ENCODE results near the gene ASRGL1. TPM values are rescaled to one million over a fixed set of nuclear protein-coding genes. Genes with fewer than 3 reads are reported as not detected.
"Not testable (repeated sequence)": the region's sequence is repeated elsewhere in the genome, so short reads cannot be mapped to it uniquely, and the experiment has no call there.

ASRGL1 gene
- total RNA-seq, 3 donors from 2014 or later = 6.7 to 22.0 (median 16.4) TPM

DNA sequence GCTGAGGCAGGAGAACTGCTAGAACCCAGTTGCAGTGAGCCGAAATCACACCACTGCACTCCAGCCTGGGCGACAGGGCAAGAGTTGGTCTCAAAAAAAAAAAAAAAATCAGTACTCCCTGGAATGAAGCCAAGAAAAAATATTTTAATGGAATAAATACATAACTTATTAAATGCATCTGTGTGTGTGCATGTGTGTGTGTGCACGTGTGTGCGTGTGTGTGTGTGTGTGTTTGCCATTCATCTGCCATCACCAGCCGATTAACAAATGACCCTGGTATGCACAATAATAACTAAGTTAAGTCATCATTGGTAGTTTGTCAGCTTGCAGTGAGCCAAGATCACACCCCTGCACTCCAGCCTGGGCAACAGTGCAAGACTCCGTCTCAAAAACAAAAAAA is 46.6 kb downstream of the ASRGL1 start:
- no peak for TF ChIP-seq POLR2AphosphoS5 (IDR thresholded peaks at IDR 0.05)
- TF ChIP-seq, protein P1, sequence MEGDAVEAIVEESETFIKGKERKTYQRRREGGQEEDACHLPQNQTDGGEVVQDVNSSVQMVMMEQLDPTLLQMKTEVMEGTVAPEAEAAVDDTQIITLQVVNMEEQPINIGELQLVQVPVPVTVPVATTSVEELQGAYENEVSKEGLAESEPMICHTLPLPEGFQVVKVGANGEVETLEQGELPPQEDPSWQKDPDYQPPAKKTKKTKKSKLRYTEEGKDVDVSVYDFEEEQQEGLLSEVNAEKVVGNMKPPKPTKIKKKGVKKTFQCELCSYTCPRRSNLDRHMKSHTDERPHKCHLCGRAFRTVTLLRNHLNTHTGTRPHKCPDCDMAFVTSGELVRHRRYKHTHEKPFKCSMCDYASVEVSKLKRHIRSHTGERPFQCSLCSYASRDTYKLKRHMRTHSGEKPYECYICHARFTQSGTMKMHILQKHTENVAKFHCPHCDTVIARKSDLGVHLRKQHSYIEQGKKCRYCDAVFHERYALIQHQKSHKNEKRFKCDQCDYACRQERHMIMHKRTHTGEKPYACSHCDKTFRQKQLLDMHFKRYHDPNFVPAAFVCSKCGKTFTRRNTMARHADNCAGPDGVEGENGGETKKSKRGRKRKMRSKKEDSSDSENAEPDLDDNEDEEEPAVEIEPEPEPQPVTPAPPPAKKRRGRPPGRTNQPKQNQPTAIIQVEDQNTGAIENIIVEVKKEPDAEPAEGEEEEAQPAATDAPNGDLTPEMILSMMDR (IDR thresholded peaks at IDR 0.05) = no peak
- no peak for TF ChIP-seq POLR2A (IDR thresholded peaks at IDR 0.05)
- no peaks in the 10 kb centered on the region for H3K4me1 ChIP-seq
- intact Hi-C loops (cut with DNase I; ENCODE audit: low total_unique reads) = no loop called here

DNA sequence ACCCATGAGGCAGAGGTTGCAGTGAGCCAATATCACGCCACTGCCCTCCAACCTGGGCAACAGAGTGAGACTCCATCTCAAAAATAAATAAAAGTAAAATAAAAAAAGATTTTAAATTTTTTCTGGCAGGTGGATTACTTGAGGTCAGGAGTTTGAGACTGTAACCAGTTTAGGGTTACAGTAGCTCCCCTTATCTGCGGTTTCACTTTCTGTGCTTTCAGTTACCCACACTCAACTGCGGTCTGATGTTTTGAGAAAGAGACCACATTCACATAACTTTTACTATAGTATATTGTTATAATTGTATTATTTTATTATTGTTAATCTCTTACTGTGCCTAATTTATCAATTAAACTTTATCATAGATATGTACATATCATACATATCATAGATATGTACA is 48.8 kb downstream of the ASRGL1 start:
- DNase-seq (ENCODE audit: low spot score in 2 of 2); H3K4me1 ChIP-seq; H3K27ac ChIP-seq; intact Hi-C loops (cut with DNase I; ENCODE audit: low total_unique reads); H3K36me3 ChIP-seq; H3K27me3 ChIP-seq; H3K4me3 ChIP-seq; H3K9me3 ChIP-seq: not testable (repeated sequence)

More for the DNA sequence above, 46.6 kb downstream of the ASRGL1 start:
- no peaks in the 10 kb centered on the region for H3K9me3 ChIP-seq
- H3K27ac ChIP-seq = no peak overlapping the region
- no peaks in the 10 kb centered on the region for H3K36me3 ChIP-seq
- no peak for DNase-seq (ENCODE audit: low spot score in 2 of 2)
- no peak overlapping the region for H3K4me3 ChIP-seq
- H3K27me3 ChIP-seq = no peaks in the 10 kb centered on the region

DNA sequence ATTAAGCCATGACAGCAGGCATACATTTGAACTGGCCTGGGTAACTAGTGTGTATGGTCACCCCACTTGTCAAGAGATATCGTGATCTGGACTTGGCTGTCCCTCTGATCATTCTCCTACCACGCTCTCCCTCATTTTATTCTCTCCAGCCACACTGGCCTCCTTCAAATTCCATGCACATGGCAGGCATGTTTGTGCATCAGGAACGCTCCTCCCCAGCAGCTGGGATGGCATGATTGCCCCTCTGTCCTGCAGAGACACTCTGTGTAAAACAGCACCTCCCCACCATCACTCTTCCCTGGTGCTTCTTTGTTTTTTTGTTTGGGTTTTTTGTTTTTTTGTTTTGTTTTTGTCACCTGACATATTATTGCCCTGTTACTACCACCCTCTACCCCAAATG is 50.1 kb downstream of the ASRGL1 start:
- Histone ChIP-seq H3K4me3 (no peak overlapping the region), H3K9me3 (no peaks in the 10 kb centered on the region), H3K36me3 (no peaks in the 10 kb centered on the region), H3K4me1 (no peaks in the 10 kb centered on the region), H3K27me3 (no peaks in the 10 kb centered on the region), H3K27ac (no peak overlapping the region)
- no peak for DNase-seq (ENCODE audit: low spot score in 2 of 2)
- intact Hi-C loops (cut with DNase I; ENCODE audit: low total_unique reads) = no loop called here
- TF ChIP-seq POLR2A (IDR thresholded peaks at IDR 0.05) (no peak), POLR2AphosphoS5 (IDR thresholded peaks at IDR 0.05) (no peak)
- TF ChIP-seq, protein P1 (IDR thresholded peaks at IDR 0.05) = no peak

DNA sequence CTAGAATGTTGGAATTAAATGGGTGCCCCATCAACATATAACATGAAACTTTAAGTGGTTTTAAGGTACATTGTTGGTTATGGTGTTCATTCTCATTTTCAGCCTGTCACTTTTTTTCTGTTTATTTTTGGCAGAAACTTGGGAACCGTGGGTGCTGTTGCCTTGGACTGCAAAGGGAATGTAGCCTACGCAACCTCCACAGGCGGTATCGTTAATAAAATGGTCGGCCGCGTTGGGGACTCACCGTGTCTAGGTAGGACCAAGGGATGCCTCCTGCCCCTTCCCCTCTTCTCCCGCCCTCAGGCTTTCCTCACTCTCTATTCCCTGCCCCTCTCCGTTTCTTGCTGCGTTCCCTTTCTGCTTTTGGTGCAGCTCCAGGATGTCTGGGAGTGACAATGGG is 51.8 kb downstream of the ASRGL1 start:
- Histone ChIP-seq H3K27ac (no peak overlapping the region), H3K4me3 (no peak overlapping the region), H3K36me3 (no peaks in the 10 kb centered on the region), H3K4me1 (no peaks in the 10 kb centered on the region), H3K27me3 (no peaks in the 10 kb centered on the region), H3K9me3 (no peaks in the 10 kb centered on the region)
- TF ChIP-seq POLR2A (IDR thresholded peaks at IDR 0.05) = no peak
- TF ChIP-seq POLR2AphosphoS5 (IDR thresholded peaks at IDR 0.05) = no peak
- TF ChIP-seq, protein P1 (IDR thresholded peaks at IDR 0.05) = no peak
- intact Hi-C loops (cut with DNase I; ENCODE audit: low total_unique reads) = no loop called here
- DNase-seq (ENCODE audit: low spot score in 2 of 2) = no peak

DNA sequence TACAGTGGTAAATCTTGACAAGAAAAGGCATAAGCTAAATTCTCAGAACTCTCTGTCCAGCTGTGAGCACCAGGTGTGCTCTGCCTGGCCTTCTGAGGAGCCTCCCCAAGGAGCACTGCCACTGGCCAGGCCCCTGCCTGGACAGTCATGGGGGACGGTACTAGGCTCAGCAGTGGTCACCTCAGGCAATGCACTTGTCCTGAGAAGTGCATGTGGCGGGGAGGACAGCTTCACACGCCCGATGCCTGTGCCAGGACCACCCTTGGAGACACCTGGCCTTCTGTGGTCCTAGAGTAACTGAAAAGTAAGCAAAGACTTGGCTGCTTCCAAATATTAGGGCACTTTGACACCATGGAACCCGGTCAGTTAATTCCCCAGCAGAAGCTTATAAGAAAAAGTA is 53.0 kb downstream of the ASRGL1 start:
- TF ChIP-seq POLR2A (IDR thresholded peaks at IDR 0.05) = no peak
- TF ChIP-seq, protein P1 (IDR thresholded peaks at IDR 0.05) = no peak
- no peak for TF ChIP-seq POLR2AphosphoS5 (IDR thresholded peaks at IDR 0.05)
- no peak for DNase-seq (ENCODE audit: low spot score in 2 of 2)
- Histone ChIP-seq H3K4me1 (peaks cover 0 to 1% of the 10 kb centered on the region in 2 donors), H3K36me3 (no peaks in the 10 kb centered on the region), H3K9me3 (no peaks in the 10 kb centered on the region), H3K4me3 (no peak overlapping the region), H3K27ac (no peak overlapping the region), H3K27me3 (no peaks in the 10 kb centered on the region)
- intact Hi-C loops (cut with DNase I; ENCODE audit: low total_unique reads) = loop anchor here (10.0 kb wide), 1 partner anchor 485 kb away; no protein-coding TSS in a partner anchor

DNA sequence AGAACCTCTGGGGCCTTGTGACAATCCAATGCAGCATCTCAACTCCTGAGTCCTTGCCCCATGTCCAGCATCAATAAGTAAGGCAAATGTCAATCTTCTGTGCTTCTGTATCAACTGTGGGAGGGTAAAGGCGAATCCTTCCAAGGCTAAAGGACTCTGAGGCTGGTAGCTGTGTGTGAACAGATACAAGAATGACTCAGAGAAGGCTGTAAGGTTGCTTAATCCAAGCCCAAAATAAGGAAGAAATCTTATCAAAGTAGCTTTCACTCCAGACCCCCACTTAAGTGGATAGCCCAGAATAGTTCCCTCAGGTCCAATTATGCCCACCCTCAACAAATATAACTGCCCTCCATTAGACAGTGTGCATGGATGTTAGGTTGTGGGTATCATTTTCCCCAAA is 53.5 kb downstream of the ASRGL1 start:
- DNase-seq (ENCODE audit: low spot score in 2 of 2) = no peak
- Histone ChIP-seq H3K4me3 (no peak overlapping the region), H3K4me1 (peaks cover 0 to 4% of the 10 kb centered on the region in 2 donors), H3K27ac (no peak overlapping the region), H3K9me3 (no peaks in the 10 kb centered on the region), H3K27me3 (no peaks in the 10 kb centered on the region), H3K36me3 (no peaks in the 10 kb centered on the region)
- TF ChIP-seq, protein P1 (IDR thresholded peaks at IDR 0.05) = no peak
- TF ChIP-seq POLR2AphosphoS5 (IDR thresholded peaks at IDR 0.05) (no peak), POLR2A (IDR thresholded peaks at IDR 0.05) (no peak)
- intact Hi-C loops (cut with DNase I; ENCODE audit: low total_unique reads) = loop anchor here (10.0 kb wide), 1 partner anchor 484 kb away; no protein-coding TSS in a partner anchor

All from breast epithelium (tissue), 4 donors.